PC-3 (cell line): Measurements from ENCODE around the gene PLA2G4A. TPM values are rescaled to one million over a fixed set of nuclear protein-coding genes. Genes with fewer than 3 reads are reported as not detected.

Experiments used
- ATAC-seq: fragments of 200-7000 bp; cut with Tn5 transposase; 2 replicates; pipeline ENCODE4 v1.9.1; 2020; ENCODE audit warnings: mild to moderate bottlenecking, moderate library complexity
- BruUV-seq: library from RNA; stranded (reverse); fragments of 400-500 nt; replicated peaks from 2 replicates; lab custom pipeline; 2021; lab: Mats Ljungman, UMichigan
- CTCF ChIA-PET: fragments of 300-600 bp; sonication (Branson Sonifier 250); formaldehyde crosslinking; loops from one replicate; lab custom pipeline; 2022; ENCODE audit warnings: antibody characterized with exemption; lab: Charles Lee
- POLR2A ChIA-PET: fragments of 300-600 bp; sonication (Branson Sonifier 250); formaldehyde crosslinking; loops from one replicate; lab custom pipeline; 2022; ENCODE audit warnings: antibody characterized with exemption; ENCODE audit not compliant: unreplicated experiment; lab: Charles Lee
- DNase-seq: peaks from one replicate; pipeline ENCODE4 v3.0.0-alpha.2; 2015
- H2AFZ ChIP-seq: fragments of 300-600 bp; sonication (generic); 2 replicates; pipeline ENCODE4 v1.6.0; 2016; ENCODE audit warnings: antibody characterized with exemption, low read length
- H3F3A ChIP-seq: fragments of 300-600 bp; sonication (generic); one replicate; pipeline ENCODE4 v1.6.0; 2017; ENCODE audit warnings: antibody characterized with exemption, low read length, control low read depth, mild to moderate bottlenecking; ENCODE audit not compliant: unreplicated experiment
- H3K27ac ChIP-seq: fragments of 300-600 bp; sonication (generic); 2 replicates; pipeline ENCODE4 v1.5.1; 2016; ENCODE audit warnings: mild to moderate bottlenecking, low read length
- H3K27me3 ChIP-seq: fragments of 300-600 bp; sonication (generic); 2 replicates; pipeline ENCODE4 v1.6.1; 2016; ENCODE audit warnings: low read length, mixed read lengths
- H3K36me3 ChIP-seq: fragments of 300-600 bp; sonication (generic); 2 replicates; pipeline ENCODE4 v1.6.1; 2016; ENCODE audit warnings: low read depth, mixed run types, low read length, mixed read lengths
- H3K4me1 ChIP-seq: fragments of 300-600 bp; sonication (generic); 2 replicates; pipeline ENCODE4 v1.5.1; 2016; ENCODE audit warnings: low read length; ENCODE audit not compliant: insufficient read depth
- H3K4me2 ChIP-seq: fragments of 300-600 bp; sonication (generic); 2 replicates; pipeline ENCODE4 v1.6.0; 2016; ENCODE audit warnings: low read length
- H3K4me3 ChIP-seq: fragments of 300-600 bp; sonication (generic); 2 replicates; pipeline ENCODE4 v1.5.1; 2016; ENCODE audit warnings: mild to moderate bottlenecking, low read length, mixed read lengths
- H3K79me2 ChIP-seq: fragments of 300-600 bp; sonication (generic); 2 replicates; pipeline ENCODE4 v1.6.1; 2017; ENCODE audit warnings: low read length, mixed read lengths
- H3K9ac ChIP-seq: fragments of 300-600 bp; sonication (generic); 2 replicates; pipeline ENCODE4 v1.6.0; 2016; ENCODE audit warnings: mild to moderate bottlenecking, low read length
- H3K9me2 ChIP-seq: fragments of 300-600 bp; sonication (generic); replicated peaks from 2 replicates; pipeline ENCODE4 v1.6.1; 2016; ENCODE audit warnings: mixed run types, low read length, mixed read lengths
- H3K9me3 ChIP-seq: fragments of 300-600 bp; sonication (generic); 2 replicates; pipeline ENCODE4 v1.6.1; 2016; ENCODE audit warnings: low read length, mixed read lengths
- H4K20me1 ChIP-seq: fragments of 300-600 bp; sonication (generic); 2 replicates; pipeline ENCODE4 v1.6.1; 2016; ENCODE audit warnings: low read length, mixed read lengths
- CTCF ChIP-seq: fragments of 300-600 bp; sonication (generic); conservative IDR thresholded peaks from 2 replicates; pipeline ENCODE4 v1.5.1; 2017; ENCODE audit warnings: antibody characterized with exemption, low read depth, mild to moderate bottlenecking, low read length
- EZH2 ChIP-seq: fragments of 300-600 bp; sonication (generic); IDR thresholded peaks from one replicate; pipeline ENCODE4 v1.6.1; 2017; ENCODE audit warnings: antibody characterized with exemption, mild to moderate bottlenecking, low read length; ENCODE audit not compliant: unreplicated experiment
- EZH2phosphoT487 ChIP-seq: fragments of 300-600 bp; sonication (generic); IDR thresholded peaks from 2 replicates; pipeline ENCODE4 v1.6.1; 2018; ENCODE audit warnings: mild to moderate bottlenecking, antibody characterized with exemption, low read length, borderline replicate concordance
- intact Hi-C: fragments of 100-400 bp; cut with micrococcal nuclease; formaldehyde crosslinking; loops from 2 replicates; pipeline ENCODE4 v1.9.0; 2023
- total RNA-seq: library from RNA; depleted of rRNA; stranded (reverse); fragments of >200 nt; gene quantifications from 2 replicates; pipeline ENCODE4 v1.2.3, GENCODE V29; 2014

The PLA2G4A gene
- total RNA-seq, 1 experiment from 2014 or later: 2.3 TPM

DNA sequence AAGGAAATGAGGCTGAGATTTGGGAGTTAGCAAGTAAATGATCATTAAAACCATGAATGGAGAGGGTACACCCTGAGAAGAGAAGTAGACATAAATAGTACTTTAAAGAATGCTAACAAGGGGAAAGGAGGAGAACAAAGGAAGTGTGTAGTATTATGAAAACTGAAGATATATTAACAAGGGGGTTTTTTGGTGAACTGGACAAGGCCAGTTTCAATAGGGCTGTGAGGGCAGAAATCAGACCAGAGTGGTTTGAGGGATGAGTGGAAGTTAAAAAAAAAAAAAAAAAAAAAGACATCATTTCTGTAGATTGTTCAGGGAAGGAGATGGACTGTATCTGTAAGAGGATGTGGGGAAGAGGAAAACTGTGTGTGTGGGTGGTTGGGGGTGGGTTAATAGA, 137.1 kb downstream of the PLA2G4A start:
- no peaks in the 10 kb centered on the region for H3K9me2 ChIP-seq
- ChIA-PET CTCF (interaction anchor here (0.6 kb wide), 1 partner anchor 14 kb away, joined by 5 read pairs; no protein-coding TSS in a partner anchor), POLR2A (no interaction called here)
- TF ChIP-seq CTCF (no peak), EZH2phosphoT487 (no peak), EZH2 (no peak)
- H3K36me3 ChIP-seq: no peaks in the 10 kb centered on the region
- H3K4me2 ChIP-seq: no peak overlapping the region
- H4K20me1 ChIP-seq: no peaks in the 10 kb centered on the region
- no peak for DNase-seq
- H3K9me3 ChIP-seq: no peaks in the 10 kb centered on the region
- H3F3A ChIP-seq: no peaks in the 10 kb centered on the region
- H3K4me3 ChIP-seq: no peak overlapping the region
- no peak for ATAC-seq
- H2AFZ ChIP-seq: no peak overlapping the region
- no peaks in the 10 kb centered on the region for H3K79me2 ChIP-seq
- no TSS peak for BruUV-seq
- peaks cover 14% of the 10 kb centered on the region for H3K4me1 ChIP-seq
- intact Hi-C loops: no loop called here
- no peak overlapping the region for H3K9ac ChIP-seq
- H3K27me3 ChIP-seq: no peaks in the 10 kb centered on the region
- no peak overlapping the region for H3K27ac ChIP-seq

DNA sequence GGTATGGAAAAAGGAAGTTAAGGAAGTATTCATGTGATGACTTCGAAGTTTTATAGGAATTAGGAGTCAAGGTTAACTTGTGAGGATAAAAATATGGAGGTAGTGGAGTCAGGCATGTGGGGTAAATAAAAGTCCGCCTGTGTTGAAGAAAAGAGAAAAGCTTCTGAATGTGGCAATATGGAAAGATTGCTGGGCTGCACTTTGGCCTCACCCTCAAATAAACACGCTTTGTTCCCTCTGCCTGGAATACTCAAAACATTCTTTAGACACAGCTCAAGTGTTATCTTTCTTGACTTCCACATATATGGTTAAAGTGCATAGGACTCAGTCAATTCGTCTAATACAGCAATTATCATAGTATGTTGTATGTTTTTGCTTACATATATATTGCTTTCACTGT, 137.7 kb downstream of the PLA2G4A start:
- peaks cover 14% of the 10 kb centered on the region for H3K4me1 ChIP-seq
- H3K9ac ChIP-seq: no peak overlapping the region
- ATAC-seq (no peak), DNase-seq (no peak)
- H3K4me3 ChIP-seq: no peak overlapping the region
- no peak overlapping the region for H3K27ac ChIP-seq
- H3K36me3 ChIP-seq: no peaks in the 10 kb centered on the region
- H3K4me2 ChIP-seq: no peak overlapping the region
- intact Hi-C loops: no loop called here
- H3K9me2 ChIP-seq: no peaks in the 10 kb centered on the region
- ChIA-PET CTCF (no interaction called here), POLR2A (no interaction called here)
- no peaks in the 10 kb centered on the region for H3K9me3 ChIP-seq
- H3F3A ChIP-seq: no peaks in the 10 kb centered on the region
- no peak overlapping the region for H2AFZ ChIP-seq
- no peak for TF ChIP-seq EZH2phosphoT487
- no peak for TF ChIP-seq EZH2
- no peak for TF ChIP-seq CTCF
- H4K20me1 ChIP-seq: no peaks in the 10 kb centered on the region
- H3K27me3 ChIP-seq: no peaks in the 10 kb centered on the region
- no TSS peak for BruUV-seq
- no peaks in the 10 kb centered on the region for H3K79me2 ChIP-seq

- no TSS peak for BruUV-seq
- Histone ChIP-seq H3K36me3 (no peaks in the 10 kb centered on the region), H3K4me2 (0 out of 2 replicates have a peak overlapping the region, but pooled peaks have one; percentile 26), H3K9me2 (no peaks in the 10 kb centered on the region), H4K20me1 (no peaks in the 10 kb centered on the region), H3K27me3 (no peaks in the 10 kb centered on the region), H3K27ac (peak overlapping the region; percentile 81), H3K4me3 (no peak overlapping the region), H3F3A (no peaks in the 10 kb centered on the region), H3K79me2 (no peaks in the 10 kb centered on the region), H3K4me1 (peaks cover 14% of the 10 kb centered on the region), H2AFZ (no peak overlapping the region), H3K9me3 (no peaks in the 10 kb centered on the region), H3K9ac (no peak overlapping the region; the same call in 1 of the 2 replicates)
- ChIA-PET POLR2A (no interaction called here), CTCF (no interaction called here)
- TF ChIP-seq CTCF (no peak), EZH2phosphoT487 (no peak), EZH2 (no peak)
- peak; percentile 61 for DNase-seq
- ATAC-seq: peak; percentile 51
- intact Hi-C loops: no loop called here
These were observed 139.1 kb downstream of the PLA2G4A start for GRCh38 chr1:186967656-186968394.
